Eye (tissue), 1 donor: ENCODE results near the gene GDF10.

Experiments
- DNase-seq: peaks from one replicate; pipeline ENCODE4 v3.0.0-alpha.2; 2015

The GDF10 gene

GRCh38 chr10:47276576-47277351, 23.2 kb upstream of the GDF10 start:
- DNase-seq: no peak

DNA sequence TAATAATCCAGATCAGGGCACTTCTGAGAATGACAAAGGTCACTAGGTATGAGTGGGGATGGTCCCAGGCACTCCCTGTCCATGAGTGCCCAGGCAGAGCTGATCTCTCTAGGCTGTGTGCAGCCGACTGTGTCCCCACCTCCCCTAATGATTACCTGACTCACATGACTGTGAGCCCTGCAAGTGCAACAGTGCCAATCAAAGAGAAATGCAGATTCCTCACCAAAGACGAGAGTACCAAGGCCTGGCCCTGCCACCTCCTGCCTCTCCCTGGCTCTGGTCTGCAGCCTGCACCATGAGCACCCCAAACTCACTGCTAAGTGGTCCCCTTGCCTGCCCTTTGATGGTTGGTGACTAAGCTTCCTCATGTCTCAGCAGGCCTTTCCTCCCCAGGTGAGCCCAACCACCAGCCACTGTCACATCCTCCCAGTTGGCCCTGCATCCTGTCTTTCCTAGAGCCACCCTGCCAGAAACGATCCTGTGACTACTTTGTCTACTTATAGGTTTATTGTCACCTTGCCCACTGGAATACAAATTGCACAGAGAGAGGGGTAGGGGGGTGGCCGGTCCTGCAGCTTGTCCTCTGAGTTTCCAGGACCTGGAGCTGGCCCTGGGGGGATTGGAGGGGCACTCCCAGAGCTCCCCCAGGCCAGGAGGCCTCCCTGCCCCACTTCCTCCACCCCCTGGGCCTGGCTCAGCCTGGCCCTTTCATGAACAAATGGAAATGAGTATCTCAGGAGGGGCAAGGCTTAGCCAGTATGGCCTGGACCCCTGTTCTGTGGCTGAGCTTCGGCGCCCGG, 22.4 kb upstream of the GDF10 start:
- no peak for DNase-seq

DNA sequence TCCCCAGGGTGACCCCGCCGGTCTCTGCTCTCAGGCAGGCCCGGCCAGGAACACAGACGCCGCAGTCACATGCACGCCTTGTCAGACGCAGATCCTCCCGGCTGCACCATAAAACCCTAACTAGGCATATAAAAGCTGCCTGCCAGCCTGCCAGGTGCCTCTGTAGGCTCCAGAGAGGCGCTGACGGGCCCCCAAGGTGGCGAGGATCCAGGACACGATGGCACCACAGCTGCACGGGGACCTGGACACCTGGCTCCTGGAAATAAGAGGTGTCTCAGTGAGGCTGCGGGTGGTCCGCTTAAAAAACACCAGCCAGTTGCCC, 21.9 kb upstream of the GDF10 start:
- no peak for DNase-seq

DNA sequence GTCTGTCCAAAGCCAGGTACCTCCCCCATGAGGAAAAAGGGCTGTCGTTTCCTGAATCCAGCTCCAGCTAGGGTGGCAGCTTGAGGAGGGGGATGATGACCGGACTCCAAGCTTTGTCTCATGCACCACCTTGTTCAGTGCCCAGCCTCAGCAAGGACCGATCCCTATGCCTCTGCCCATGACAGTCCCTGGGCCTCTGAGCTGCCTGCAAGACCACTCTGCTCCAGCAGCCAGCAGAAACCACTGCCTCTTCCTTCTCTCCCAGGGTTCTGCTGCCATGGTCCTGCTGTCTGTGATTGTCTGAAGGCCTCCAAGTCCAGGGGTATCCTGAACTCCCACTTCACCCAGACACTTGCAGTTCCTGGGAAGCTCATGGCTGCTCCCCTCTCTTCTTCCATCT, 21.3 kb upstream of the GDF10 start:
- no peak for DNase-seq

DNA sequence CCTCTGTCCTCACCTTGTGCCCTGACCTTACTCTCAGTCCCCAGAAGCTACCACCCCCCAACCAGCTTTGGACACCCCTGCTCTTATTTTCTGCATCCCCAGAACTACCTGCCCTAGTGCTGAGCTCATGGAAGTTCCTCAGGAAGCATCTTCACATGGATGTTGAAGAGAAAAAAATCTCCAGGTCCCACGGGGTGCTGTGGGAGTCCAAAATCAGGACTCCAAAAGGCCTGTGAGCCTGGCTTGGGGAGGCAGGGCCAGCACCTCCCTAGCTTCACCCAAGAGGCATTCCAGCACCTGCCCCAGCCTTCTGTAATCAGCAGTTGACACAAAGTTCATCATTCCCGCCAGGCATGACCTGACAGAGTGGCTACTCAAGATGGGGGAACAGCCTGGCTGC, 20.7 kb upstream of the GDF10 start:
- no peak for DNase-seq

DNA sequence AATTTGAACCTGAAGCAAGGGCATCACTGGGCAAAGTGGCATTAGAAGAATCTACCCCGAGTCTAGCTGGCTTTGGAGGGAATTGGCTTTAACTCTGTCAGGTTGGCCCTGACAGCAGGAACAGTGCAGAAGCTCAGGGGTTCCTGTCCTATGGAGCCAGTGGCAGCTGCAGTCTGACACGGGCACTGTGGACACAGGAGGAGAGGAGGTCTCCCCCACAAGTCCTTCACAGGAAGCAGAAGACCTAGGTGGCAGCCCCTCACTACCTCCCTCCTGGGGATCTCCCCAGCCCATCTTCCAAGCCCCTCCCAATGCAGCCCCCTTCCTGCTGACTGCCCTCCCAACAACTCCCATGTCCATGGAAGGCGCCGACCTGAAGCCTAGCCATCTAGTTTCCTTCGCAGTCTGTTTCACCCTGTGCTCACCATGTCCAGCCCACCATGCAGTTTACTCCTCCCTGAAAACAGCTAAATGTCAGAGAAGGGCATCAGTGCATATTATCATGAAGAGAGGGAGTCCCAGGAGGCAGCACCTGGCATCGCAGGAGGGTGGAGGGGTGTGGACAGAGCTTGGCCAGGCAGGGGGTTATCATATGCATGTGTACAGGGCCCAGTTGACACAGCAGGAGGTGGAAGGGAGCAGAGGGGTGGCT, 17.9 kb upstream of the GDF10 start:
- no peak for DNase-seq

DNA sequence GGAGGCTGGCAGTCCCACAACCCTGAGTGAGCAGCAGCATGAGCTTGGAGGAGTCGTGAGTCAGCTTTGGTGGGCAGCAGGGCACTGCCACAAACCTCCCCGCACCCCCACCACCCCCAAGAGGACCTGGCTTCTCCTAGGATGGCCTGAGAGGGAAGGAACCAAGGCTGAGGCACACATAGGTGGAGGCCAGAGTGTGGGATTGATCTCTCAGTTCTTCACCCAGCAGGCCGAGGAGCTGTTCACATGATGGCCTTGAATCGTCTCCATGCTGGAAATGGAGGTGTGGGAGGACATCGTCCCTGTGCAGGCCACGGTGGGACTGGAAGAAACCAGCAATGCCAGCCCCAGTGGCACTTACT, 17.4 kb upstream of the GDF10 start:
- no peak for DNase-seq

DNA sequence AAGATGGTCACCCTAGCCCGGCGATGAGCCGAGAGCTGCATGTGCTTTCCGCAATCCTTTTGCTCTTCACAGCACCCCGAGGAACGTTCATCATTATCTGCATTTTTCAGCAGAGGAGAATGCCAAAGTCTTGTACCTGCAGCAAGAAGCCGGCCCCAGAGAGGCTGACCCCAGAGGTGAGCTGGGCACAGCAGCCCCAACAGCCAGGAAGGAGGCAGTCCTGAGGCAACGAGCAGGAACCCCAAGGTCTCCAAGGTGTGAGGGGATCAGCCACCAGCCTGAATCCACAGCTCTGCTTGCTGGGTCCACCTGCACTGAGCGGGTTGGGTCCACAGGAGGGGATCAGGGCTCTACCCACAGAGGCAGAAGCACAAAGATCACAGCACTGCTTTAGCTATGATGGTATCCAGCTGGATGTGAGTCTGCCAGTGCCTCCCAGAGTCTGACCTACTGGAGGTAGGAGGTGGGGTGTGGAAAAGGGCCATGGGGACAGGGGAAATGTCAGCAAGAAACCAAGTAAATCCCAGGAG, 16.8 kb upstream of the GDF10 start:
- no peak for DNase-seq

DNA sequence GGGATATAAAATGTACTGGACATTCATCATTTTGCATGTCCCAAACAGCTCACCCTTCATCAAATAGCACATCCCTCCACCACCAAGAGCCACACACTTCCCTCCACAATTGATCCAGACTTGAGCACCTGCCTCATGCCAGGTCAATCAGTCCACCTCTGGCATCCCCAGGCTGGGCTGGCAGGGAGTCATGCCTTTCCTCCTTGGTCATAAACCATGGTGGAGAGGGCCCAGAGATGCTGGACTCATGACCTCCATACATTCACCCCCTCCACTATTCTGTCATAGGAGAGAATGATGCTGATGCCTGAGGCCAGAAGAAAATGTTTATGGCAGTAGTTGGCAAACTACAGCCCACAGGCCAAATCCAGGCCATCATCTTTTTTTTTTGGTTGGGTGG, 16.1 kb upstream of the GDF10 start:
- DNase-seq: no peak

- DNase-seq: no peak
Observed at GRCh38 chr10:47285381-47286115, 14.4 kb upstream of the GDF10 start.

- DNase-seq: no peak
Observed at GRCh38 chr10:47286116-47286505, 13.9 kb upstream of the GDF10 start.

GRCh38 chr10:47286591-47287315, 13.2 kb upstream of the GDF10 start:
- DNase-seq: no peak

GRCh38 chr10:47287365-47287802, 12.6 kb upstream of the GDF10 start:
- DNase-seq: no peak

GRCh38 chr10:47287805-47288204, 12.2 kb upstream of the GDF10 start:
- DNase-seq: no peak

DNA sequence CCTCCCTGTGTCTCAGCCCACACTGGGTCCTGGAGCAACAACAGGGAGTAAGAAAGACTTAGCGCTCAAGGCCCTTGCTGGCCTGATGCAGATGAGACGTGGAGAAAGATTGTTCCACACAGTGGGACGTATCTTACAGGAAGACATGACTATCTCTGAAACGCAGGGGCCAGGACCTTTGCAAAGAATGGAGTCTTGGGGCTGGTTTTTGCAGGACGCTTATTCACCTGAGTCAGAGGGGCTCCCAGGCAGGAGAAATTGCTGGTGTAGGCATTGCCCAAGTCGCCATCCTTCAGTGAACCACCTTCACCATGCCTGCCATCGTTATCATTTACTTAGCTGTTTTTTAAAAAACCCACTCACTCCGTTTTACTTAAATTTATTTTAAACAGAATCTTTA, 11.8 kb upstream of the GDF10 start:
- no peak for DNase-seq

- DNase-seq: no peak
Observed at GRCh38 chr10:47288916-47289495, 11.0 kb upstream of the GDF10 start.

DNA sequence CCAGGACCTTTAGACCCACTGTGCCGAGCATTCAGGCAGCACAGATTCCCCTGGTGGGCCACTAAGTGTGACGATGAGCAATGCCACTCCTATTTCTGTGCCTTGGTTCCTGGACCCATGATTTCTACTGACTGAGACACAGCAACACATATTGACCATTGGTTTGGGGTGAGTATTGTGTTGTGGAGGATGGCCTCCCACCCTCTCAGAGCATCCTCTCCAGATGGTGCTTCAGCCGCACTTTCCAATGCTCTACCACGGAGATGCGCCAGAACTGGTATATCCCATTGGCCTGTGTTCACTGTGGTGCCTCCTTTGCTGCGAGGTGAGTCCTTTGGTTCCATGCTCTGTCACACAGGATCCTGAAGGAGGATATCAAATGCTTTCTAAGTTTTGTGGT, 10.1 kb upstream of the GDF10 start:
- DNase-seq: no peak

- DNase-seq: no peak
Observed at GRCh38 chr10:47290338-47290737, 9.7 kb upstream of the GDF10 start.

DNA sequence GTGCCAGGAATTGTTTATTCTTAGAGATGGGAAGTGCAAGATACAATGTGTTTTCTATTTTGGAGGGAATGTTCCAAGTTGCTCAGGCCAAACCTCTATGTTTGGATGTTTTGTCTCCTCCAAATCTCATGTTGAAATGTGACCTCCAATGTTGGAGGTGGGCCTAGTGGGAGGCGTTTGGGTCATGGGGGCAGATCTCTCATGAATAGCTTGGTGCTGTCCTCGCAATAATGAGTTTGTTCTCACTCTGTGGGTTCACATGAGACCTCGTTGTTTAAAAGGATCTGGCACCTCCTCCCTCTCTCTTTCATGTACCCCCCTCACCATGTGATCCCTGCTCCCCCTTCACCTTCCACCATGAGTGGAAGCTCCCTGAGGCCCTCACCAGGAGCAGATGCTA, 8.3 kb upstream of the GDF10 start:
- DNase-seq: no peak

DNA sequence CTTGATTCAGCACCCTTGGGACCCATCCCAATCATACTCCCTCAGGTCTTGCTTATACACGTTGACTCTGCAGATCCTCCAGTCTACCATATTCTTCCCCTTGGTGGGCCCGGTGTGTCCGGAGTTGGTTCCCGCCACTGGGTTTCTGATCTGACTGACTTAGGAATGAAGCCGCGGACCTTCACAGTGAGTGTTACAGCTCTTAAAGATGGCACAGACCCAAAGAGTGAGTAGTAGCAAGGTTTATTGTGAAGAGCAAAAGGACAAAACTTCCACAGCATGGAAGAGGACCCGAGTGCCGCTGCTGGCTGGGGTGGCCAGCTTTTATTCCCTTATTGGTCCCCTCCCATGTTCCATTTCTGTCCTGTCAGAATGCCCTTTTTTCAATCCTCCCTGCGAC, 5.9 kb upstream of the GDF10 start:
- DNase-seq: no peak

GRCh38 chr10:47294501-47294900, 5.5 kb upstream of the GDF10 start:
- no peak for DNase-seq

- no peak for DNase-seq
Observed at GRCh38 chr10:47295411-47295810, 4.6 kb upstream of the GDF10 start.
